Gastrocnemius medialis (tissue), 4 donors: ENCODE data around the gene WFIKKN1.

Source experiments
- POLR2A ChIP-seq, 2 donors: fragments of 450-650 bp; IDR thresholded peaks; one replicate each; pipeline ENCODE4 v1.6.1; 2017; ENCODE audit warnings: antibody characterized with exemption in 2 of 2, mild to moderate bottlenecking in 2 of 2, moderate library complexity in 2 of 2
- TF ChIP-seq, protein P1 (sequence below), 5 experiments: fragments of 450-650 bp in 3 of 5; fragments of 200-600 bp in 2 of 5; sonication (generic) in 2 of 5; IDR thresholded peaks in 4 of 5; conservative IDR thresholded peaks in 1 of 5; 1 replicate in 4 of 5; 2 replicates in 1 of 5; pipeline ENCODE4 v1.5.1; 2016 to 2019; ENCODE audit warnings: antibody characterized with exemption in 5 of 5, mild to moderate bottlenecking in 3 of 5, moderate library complexity in 3 of 5

DNA sequence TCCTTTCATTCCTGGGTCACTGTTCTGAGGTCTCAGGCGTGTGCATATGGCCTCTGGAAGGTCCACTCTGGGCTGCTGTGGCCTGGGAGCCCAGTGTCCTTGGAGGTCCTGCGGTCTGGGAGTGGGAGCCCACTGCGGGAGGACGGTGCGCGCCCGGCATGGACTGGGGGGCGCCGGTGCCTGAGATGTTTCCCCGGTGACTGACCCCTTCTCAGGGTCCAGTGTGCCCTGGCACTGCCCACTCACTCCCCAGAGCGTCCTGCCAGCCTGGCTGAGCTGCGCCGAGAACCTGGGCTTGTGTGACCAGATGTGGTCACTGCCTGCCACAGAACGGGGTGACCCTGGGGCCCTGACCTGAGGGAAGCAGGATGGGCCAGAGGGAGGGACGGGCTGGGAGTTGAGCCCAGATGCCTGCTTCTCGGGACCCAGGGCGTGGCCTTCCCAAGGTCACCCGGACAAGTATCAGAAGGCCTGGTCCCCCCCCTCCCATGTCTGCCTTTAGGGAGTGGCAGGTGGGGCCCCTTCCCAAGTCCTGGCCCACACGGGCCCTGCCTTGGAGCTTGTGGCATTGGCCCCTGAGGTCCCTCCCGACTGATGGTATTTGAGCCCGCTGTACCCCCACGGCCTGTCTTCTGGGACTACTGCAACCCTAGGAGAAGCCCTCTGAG is 43.6 kb downstream of the WFIKKN1 start:
- TF ChIP-seq POLR2A (IDR thresholded peaks at IDR 0.05), result no peak
- TF ChIP-seq, protein P1, sequence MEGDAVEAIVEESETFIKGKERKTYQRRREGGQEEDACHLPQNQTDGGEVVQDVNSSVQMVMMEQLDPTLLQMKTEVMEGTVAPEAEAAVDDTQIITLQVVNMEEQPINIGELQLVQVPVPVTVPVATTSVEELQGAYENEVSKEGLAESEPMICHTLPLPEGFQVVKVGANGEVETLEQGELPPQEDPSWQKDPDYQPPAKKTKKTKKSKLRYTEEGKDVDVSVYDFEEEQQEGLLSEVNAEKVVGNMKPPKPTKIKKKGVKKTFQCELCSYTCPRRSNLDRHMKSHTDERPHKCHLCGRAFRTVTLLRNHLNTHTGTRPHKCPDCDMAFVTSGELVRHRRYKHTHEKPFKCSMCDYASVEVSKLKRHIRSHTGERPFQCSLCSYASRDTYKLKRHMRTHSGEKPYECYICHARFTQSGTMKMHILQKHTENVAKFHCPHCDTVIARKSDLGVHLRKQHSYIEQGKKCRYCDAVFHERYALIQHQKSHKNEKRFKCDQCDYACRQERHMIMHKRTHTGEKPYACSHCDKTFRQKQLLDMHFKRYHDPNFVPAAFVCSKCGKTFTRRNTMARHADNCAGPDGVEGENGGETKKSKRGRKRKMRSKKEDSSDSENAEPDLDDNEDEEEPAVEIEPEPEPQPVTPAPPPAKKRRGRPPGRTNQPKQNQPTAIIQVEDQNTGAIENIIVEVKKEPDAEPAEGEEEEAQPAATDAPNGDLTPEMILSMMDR (IDR thresholded peaks at IDR 0.05 in 4 of 5, conservative IDR thresholded peaks at IDR 0.05 in 1 of 5), result no peak
